Renal cortical epithelial cell (primary cell): ENCODE results near the gene ISOC1. TPM values are rescaled to one million over a fixed set of nuclear protein-coding genes. Genes with fewer than 3 reads are reported as not detected.

Experiments
- DNase-seq: peaks from one replicate; pipeline ENCODE4 v3.0.0-alpha.2; 2011; ENCODE audit warnings: low read depth
- total RNA-seq: library from RNA; depleted of rRNA; stranded (reverse); fragments of >200 nt; gene quantifications from 2 replicates; pipeline ENCODE4 v1.2.3, GENCODE V29; 2014

The ISOC1 gene
- total RNA-seq, 1 donor from 2014 or later: 20.5 TPM

DNA sequence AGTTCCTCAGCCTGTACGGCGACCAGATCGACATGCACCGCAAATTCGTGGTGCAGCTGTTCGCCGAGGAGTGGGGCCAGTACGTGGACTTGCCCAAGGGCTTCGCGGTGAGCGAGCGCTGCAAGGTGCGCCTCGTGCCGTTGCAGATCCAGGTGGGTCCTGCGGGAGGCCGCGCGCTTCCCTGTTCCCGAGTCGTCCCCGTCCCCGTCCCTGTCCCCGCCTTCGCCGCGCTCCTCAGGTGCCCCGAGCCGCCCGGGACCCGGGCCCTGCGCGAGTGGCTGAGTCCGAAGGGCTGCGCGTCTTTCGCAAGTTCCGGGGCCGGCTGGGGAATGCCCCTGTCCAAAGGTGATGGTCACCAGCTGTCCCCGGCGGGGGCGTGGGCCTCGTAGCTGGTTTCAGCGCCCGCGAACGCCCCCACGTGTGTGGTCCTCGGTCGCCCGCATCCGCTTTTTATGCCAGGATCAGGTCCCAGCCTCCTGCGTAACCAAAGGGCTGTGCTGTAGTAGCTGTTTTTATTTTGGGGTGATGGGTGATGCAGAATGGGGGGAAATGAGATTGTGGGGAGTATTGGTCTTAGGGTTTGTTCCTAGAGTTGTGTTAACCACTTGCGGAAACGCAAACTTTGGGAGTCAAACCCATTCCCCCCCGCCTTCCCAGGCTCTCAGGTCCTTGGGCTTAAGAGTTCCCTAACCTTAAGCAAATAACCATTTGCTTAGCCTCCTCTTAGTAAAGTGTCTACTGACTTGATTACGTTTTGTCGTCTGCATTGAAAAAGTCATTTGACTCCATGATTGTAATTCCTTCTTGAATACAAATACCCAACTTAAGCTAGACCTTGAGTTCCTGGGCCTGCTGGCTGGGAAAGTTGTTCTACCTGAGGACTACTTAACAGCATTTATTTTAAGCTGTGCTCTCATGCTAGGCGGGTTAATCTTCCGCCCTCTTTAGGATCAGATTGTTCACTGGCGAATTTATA lies 663 bp downstream of the ISOC1 start:
- DNase-seq: peak; percentile 26

DNA sequence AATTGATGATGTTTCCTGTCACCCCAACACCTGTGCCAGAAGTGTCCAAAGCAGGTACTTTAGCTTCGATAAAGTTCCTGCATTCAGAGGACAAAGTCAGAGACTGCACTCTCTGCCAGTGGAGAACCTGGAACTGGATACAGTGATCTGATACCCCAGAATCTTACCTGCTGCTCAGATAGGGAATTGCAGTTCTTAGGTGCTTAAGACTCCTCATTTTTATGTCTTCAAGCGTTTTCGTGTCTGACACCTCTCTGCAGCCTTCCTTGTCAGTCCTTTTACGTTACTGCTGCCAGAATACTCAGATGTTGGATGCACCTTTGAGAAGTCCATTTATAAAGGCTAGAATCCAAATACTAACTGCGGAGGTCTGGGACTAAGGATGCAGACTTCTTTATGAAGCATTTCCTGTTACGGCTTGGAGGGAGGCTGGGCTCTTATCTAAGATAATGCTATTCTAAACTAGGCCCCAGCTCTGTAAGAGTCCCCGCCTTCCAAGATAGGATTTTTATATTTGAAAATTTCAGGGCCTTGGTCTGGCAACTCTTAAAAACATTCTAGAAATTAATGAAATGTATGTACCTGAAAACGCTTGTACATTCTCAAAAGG lies 1.9 kb downstream of the ISOC1 start:
- DNase-seq: no peak

- no peak for DNase-seq
Observed at GRCh38 chr5:129097498-129098296, 3.1 kb downstream of the ISOC1 start.

GRCh38 chr5:129098488-129099183 lies 4.1 kb downstream of the ISOC1 start:
- DNase-seq: no peak

DNA sequence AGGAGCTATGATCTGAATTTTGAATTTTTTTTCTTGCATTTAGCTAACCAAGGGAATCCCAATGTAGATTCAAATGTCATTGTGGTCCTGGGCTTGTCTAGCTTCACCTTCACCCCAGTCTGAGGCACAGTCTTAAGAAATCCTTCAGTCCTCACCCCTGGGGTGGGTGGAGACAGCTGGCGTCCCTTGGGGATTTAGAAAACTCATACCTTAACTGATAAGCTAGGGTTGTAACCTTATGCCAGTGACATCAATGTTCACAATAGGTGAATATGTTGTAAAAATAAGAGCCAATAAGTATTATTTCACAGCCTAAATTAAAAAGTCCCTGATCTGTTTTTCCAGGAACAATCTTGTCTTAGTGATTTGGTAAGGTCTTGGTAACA lies 4.6 kb downstream of the ISOC1 start:
- no peak for DNase-seq

GRCh38 chr5:129101794-129102193 lies 7.2 kb downstream of the ISOC1 start:
- DNase-seq: no peak

DNA sequence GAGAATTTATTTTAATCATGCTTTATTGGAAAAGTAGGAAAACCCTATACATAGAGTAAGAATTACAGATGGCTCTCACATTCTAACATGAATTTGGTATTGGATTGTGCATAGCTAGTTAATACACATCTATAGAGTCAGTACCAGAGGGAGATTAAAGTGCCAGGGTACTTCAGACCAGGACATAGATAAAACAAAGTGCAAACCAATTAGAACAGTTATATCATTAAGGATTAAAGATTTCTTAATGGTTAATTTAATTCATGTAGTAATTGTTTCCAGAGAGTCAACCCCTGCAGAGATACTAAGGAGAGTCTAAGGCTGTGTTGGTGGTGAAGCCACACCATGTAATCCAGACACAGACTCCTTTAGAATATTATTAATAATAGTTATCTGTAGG lies 8.8 kb downstream of the ISOC1 start:
- no peak for DNase-seq

GRCh38 chr5:129104915-129105455 lies 10.4 kb downstream of the ISOC1 start:
- DNase-seq: no peak

DNA sequence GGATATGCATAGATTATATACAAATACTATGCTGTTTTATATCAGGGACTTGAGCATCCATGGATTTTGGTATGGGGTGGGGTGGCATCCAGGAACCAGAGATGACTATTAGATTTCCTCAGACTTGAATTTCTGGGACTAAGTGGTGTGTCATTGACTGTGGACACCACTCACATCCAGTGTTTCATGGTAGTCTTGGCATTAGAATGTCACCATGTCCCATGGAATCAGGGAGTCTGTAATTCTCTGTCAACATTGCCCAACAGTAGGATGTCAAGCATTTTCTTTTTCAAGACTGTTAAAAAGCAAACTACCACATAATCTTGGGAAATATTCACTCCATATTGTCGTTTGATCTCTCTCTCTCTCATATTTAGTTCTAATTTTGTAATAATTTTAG lies 13.1 kb downstream of the ISOC1 start:
- no peak for DNase-seq

DNA sequence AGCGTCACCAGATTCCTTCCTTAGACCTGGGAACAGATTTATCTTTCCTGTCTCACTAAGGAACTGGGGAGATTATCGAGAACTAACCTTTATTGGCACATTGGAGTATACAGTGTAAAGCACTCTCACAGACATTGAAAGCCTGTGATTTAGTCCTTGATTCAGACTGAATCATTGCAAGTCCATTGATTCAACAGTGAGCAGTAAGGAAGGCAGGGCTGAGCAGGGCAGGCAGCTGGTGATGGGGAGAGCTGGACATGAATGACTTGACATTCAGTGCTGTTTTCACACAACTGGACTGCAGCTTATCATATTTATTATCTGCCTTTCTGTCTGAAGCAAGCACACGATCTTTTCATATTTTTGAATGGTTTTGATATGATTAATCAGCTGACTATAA lies 16.2 kb downstream of the ISOC1 start:
- DNase-seq: no peak

GRCh38 chr5:129111351-129111750 lies 16.8 kb downstream of the ISOC1 start:
- no peak for DNase-seq

DNA sequence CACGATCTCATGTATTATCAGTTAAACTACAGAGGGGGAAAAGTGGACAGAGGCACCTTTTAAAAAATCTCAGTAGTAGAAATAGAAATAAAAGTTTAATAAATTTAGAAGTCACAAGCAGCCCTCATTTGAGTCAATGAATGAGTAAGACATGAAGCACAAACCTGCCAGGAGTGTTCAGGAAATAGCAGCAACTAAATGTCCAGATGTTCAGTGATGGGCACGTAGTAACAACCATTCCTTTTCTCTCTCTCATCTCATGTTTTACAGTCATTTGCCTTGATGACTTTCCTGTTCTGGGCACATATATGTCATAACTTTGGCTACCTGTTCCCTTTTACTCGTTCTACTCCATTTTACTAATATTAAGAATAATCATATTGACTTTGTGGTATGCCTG lies 17.7 kb downstream of the ISOC1 start:
- no peak for DNase-seq

DNA sequence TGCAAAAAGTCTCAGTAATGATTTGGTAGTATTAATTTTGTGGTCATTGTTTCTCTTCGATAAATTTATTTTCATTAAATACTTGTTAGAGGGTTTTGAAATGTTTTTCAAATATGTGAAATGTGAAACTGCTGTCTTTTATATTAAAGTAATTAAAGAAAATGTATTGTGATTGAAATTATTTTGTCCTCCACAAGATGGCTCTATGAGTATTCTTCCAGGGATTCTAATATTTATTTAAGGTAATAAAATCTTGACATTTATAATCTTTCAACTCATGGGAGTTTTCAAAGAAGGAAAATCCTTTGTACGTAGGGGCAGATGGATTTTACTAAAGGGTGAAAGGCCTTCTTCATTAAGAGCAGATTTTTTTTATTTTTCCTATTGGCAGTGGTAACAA lies 19.3 kb downstream of the ISOC1 start:
- no peak for DNase-seq

GRCh38 chr5:129114539-129115193 lies 20.1 kb downstream of the ISOC1 start:
- no peak for DNase-seq

DNA sequence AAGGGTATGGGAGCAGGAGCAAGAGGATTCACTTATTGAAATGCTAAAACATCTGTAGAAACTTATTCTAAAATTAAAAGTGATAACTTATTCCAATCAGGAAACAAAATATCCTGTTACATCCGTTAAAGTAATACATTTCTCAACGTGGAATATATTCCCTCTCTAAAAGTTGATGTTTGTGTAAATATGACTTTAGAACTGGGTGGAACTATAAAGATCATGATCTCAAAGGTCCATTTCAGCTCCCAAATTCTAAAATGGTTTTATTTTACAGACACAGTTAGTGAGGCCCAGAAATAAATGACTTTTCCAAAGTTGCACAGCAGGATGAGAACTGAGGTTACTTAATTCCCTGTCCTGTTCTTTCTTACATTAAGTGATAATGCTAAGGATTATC lies 21.1 kb downstream of the ISOC1 start:
- DNase-seq: no peak

DNA sequence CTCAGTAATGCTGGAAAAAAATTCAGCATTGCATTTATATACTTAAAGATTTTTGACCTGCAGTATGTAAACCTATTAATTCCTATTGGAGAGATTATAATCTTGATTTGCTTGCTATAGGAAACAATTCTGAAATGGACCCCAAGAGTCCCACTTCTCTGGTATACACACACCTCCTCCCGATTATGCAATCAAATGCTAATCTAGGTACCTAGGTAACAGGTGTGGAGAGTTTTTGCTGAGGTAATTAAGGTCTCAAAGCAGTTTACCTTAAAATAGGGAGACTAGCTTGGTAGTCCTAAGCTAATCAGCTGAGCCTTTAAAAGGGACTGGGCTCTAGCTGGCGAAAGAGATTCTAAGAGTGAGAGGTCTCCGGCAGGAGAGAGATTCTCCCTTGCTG lies 22.2 kb downstream of the ISOC1 start:
- DNase-seq: no peak

- no peak for DNase-seq
Observed at GRCh38 chr5:129118405-129118804, 23.9 kb downstream of the ISOC1 start.

DNA sequence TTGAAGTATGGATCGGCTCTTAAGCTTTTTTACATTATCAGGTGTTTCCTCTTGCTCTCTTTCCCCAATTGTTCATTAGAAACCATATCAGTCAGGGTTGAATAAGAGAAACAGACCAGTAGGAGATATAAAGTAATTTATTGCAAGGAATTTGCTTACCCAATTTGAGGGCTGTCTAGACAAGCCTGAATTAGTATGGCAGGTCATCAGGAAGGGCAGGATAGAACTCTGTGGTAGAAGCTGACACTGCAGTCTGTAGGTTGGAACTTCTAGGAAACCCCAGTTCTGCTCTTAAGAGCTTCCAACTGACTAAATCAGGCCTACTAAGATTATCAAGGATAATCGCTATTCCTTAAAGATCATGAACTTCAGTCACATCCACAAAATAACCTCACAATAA lies 24.3 kb downstream of the ISOC1 start:
- no peak for DNase-seq

DNA sequence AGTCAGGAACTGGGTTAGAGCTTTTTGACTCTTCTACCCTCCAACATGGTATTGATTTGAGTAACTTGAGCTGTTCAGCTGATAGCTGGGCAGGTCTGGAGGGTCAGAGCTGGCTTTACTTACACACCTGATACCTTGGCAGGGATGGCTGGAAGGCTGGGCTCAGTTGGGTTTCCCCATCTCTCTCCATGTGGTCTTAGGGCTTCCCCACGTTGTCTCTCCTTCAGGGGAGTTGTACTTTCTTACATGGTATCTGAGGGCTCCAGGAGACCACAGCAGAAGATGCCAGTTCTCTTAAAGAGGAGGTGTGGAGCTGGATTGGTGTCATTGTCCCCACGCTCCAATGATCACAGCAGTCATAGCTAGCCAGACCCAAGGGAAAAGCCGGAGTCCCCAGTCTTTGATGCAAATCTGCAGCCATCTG lies 25.6 kb downstream of the ISOC1 start:
- no peak for DNase-seq

- no peak for DNase-seq
Observed at GRCh38 chr5:129122560-129122959, 28.0 kb downstream of the ISOC1 start.

DNA sequence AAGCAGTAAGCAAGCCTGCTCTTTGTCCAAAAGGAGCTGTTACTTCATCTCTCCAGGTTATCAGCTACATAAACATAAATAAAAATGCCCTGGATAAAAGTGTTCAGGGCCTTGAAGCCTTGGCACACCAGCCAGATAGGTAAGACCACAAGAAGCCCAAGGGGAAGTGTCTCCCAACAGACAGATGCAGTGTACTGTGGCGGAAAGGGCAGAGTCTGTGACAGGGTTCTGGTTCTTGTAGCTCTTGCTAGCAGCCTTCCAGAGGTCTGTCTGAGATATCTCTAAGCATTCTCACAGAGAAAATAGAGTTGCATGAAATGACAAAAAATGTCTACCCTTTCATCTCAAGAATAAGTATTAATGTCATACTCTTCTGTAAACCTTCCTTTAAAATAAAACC lies 30.1 kb downstream of the ISOC1 start:
- no peak for DNase-seq
